Lower leg skin (tissue), 3 donors: ENCODE data around the gene CDCA7.

ENCODE experiments used
- POLR2A ChIP-seq, 2 donors: fragments of 450-650 bp; IDR thresholded peaks; one replicate each; pipeline ENCODE4 v1.6.1; 2016 to 2017; ENCODE audit warnings: antibody characterized with exemption in 2 of 2, mild to moderate bottlenecking in 1 of 2, moderate library complexity in 1 of 2
- TF ChIP-seq, protein P1 (sequence below), 3 donors: fragments of 450-650 bp; IDR thresholded peaks; one replicate each; pipeline ENCODE4 v1.5.1; 2016; ENCODE audit warnings: antibody characterized with exemption in 3 of 3, mild to moderate bottlenecking in 3 of 3, moderate library complexity in 2 of 3

DNA sequence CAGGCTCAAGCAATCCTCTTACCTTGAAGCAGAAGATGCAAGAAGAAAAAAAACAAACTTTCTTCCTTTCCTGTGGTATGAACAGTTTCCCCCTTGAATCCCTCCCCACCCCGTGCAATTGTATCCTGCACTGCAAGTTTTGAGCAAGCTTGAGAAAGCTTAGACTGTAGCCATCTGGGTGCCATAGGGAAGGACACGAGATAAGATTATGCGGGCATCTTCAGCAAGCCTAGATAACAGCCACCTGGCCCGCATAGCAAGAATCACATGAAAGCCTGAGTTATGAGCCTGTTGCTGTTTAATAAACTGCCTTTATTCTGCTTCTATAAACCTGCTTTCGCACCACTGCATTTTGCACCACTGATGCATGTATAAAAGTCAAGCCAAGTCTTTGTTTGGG, 27.3 kb upstream of the CDCA7 start:
- TF ChIP-seq, protein P1, sequence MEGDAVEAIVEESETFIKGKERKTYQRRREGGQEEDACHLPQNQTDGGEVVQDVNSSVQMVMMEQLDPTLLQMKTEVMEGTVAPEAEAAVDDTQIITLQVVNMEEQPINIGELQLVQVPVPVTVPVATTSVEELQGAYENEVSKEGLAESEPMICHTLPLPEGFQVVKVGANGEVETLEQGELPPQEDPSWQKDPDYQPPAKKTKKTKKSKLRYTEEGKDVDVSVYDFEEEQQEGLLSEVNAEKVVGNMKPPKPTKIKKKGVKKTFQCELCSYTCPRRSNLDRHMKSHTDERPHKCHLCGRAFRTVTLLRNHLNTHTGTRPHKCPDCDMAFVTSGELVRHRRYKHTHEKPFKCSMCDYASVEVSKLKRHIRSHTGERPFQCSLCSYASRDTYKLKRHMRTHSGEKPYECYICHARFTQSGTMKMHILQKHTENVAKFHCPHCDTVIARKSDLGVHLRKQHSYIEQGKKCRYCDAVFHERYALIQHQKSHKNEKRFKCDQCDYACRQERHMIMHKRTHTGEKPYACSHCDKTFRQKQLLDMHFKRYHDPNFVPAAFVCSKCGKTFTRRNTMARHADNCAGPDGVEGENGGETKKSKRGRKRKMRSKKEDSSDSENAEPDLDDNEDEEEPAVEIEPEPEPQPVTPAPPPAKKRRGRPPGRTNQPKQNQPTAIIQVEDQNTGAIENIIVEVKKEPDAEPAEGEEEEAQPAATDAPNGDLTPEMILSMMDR (IDR thresholded peaks at IDR 0.05), result no peak
- no peak for TF ChIP-seq POLR2A (IDR thresholded peaks at IDR 0.05)
